GM18868 (cell line): Measurements from ENCODE around the gene TEX261.
"Not testable (repeated sequence)": the region's sequence is repeated elsewhere in the genome, so short reads cannot be mapped to it uniquely, and the experiment has no call there.

Source experiments
- ATAC-seq: cut with Tn5 transposase; IDR thresholded peaks from one replicate; pipeline ENCODE4 v1.9.1; 2021; ENCODE audit warnings: mild to moderate bottlenecking, moderate library complexity; ENCODE audit not compliant: unreplicated experiment

Gene TEX261

GRCh38 chr2:70994699-70995425 is at the start of gene TEX261:
TEX261 (minus strand) TSS chr2:70994873; CDS start chr2:70994757, 116 bp downstream.
- peak; percentile 96 for ATAC-seq

DNA sequence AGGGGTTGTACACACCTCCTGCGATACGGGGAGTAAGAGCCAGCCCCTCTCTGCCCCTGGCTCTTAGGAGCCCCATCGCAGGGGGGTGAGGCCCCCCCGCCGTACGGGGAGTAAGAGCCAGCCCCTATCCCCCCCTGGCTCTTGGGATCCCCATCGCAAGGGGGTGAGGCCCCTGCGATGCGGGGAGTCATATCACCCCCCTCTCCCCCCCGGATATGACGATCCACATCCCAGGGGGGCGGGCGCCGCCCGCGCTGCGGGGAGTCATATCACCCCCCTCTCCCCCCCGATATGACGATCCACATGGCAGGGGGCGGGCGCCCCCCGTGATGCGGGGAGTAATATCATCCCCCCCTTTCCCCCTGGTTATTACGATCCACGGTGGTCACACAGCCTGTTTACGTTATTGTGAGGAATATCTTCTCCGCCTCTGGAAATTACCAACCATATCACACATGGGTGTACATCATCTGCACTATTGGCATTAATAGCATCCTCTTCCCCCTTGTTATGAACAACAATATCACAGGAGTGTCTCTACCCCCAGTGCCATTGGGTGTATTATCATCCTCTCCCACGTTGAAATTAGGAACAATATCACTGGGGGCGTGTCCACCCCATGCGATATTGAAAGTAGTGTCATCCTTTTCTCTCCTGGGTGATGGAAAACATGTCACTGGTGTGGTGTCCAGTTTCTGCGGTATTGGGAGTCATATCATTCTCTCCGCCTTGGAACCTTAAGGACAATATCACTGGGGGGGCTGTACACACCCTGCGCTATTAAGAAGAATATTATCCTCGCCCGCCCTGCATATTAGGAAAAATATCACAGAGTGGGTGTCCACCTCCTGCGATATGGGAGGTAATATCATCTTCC is 49.1 kb upstream of the TEX261 start:
- no peak for ATAC-seq

- no peak for ATAC-seq
Observed at GRCh38 chr2:71042287-71042686, 47.6 kb upstream of the TEX261 start.

DNA sequence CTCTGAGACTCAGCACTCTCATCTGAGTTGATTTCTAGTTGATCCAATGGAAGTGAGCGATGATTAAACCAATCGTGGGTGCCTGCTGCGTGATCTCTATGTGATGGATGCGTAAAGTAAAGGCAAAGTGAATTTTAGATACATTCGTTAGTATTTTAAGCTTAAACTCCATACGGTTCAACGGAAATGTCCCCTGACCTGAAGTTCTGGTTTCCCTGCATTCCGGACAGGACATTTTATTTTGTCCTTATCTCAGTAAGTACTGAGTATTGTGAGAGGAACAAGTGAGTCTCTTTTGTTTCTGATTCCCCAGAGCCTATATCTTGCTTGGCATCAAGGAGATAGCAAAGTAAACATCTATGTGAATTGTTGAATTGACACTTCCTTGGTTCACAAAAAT is 41.6 kb upstream of the TEX261 start:
- ATAC-seq: not testable (repeated sequence)

GRCh38 chr2:71023553-71024243 is 29.0 kb upstream of the TEX261 start:
- ATAC-seq: not testable (repeated sequence)

GRCh38 chr2:71021394-71021793 is 26.7 kb upstream of the TEX261 start:
- not testable (repeated sequence) for ATAC-seq

DNA sequence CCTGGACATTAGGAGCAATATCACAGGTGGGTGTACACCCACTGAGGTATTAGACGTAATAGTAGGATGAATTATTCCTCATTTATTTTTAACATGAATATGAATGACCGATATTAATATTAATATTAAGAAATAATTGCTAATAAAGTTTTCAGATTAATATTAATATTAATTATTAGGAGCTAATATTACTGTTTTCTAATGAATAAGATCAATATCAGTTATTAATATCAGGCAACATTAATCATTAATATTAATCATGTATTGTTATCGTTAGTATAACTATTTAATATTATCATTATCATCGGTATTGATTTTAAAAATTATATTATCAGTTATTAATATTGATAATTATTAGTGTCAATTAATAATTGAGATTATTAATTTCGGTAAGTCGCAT is 25.3 kb upstream of the TEX261 start:
- ATAC-seq: not testable (repeated sequence)

DNA sequence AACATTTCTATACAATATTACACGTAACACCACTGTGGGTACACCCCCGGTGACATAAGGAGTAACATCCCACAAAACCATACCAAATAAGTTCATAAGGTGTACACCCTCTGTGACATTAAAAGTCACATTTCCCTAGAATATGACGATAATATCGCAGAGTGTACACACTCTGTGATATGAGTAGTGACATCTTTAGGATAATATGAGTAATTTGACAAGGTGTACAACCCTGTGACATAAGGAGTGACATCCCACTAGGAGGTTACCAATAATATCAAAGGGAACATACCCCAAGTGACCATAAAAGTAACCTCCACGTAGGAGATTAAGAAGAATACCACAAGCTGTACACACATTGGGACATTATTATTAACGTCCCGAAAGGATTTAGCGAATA is 24.0 kb upstream of the TEX261 start:
- ATAC-seq: no peak

GRCh38 chr2:71011786-71012185 is 17.1 kb upstream of the TEX261 start:
- ATAC-seq: not testable (repeated sequence)

DNA sequence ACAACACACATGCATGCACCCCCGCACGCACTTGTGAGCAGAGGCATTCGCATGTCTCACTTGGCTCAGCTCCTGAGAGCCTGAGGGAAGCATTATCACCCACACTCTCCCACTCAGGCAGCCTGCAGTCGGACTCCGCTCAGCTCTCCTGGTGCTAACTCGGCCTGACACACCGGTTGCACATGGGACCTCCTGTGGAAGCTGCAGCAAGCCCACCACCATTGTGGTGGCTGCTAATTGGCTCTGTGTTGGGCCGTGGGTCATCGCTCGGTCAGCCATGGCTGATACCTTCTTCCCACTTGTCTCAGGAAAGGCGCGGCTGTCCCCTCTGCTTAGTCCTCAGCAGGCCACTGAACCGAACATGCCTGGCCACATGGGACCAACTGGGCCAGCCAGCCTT is 13.7 kb upstream of the TEX261 start:
- ATAC-seq: no peak

- no peak for ATAC-seq
Observed at GRCh38 chr2:71006955-71007799, 12.5 kb upstream of the TEX261 start.

DNA sequence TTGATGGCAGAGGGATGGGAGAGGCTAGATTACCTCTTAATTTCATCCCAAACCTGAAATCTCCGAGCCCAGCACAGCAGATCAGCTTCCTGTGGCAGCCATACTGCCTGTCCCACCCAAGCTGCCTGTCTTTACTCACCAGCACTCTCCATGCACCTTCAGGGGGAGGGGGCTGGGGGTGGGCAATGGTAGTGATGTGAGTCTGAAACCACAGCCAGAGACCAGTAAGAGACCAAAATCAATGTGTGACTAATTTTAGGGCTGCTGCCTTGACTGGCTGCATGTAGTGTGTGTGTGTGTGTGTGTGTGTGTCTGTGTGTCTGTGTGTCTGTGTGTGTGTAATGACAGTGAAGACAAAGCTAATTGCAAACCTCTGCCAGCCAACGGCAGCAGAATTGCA is 11.7 kb upstream of the TEX261 start:
- no peak for ATAC-seq

GRCh38 chr2:71005271-71006202 is 10.9 kb upstream of the TEX261 start:
- ATAC-seq: no peak

DNA sequence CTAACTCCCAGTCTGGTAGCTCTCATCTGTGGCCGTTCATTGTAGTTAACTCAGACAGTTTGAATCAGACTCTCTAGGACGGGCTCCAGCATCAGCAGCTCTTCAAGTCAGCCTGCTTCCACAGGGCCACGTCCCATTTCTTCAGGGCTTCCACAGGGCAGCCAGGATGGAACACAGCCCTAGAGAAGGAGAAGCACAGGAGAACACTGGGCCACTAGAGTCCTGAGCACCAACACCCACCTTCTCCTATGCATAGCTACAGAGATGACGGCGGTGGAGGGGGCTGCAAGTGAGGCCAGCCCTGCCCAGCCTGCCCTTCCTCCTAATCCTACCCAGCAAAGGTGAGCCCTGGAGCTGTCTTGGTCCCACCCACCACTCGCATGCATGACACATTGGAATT is 10.2 kb upstream of the TEX261 start:
- no peak for ATAC-seq

- ATAC-seq: no peak
Observed at GRCh38 chr2:71003966-71004755, 9.5 kb upstream of the TEX261 start.

GRCh38 chr2:71003396-71003795 is 8.7 kb upstream of the TEX261 start:
- ATAC-seq: no peak

DNA sequence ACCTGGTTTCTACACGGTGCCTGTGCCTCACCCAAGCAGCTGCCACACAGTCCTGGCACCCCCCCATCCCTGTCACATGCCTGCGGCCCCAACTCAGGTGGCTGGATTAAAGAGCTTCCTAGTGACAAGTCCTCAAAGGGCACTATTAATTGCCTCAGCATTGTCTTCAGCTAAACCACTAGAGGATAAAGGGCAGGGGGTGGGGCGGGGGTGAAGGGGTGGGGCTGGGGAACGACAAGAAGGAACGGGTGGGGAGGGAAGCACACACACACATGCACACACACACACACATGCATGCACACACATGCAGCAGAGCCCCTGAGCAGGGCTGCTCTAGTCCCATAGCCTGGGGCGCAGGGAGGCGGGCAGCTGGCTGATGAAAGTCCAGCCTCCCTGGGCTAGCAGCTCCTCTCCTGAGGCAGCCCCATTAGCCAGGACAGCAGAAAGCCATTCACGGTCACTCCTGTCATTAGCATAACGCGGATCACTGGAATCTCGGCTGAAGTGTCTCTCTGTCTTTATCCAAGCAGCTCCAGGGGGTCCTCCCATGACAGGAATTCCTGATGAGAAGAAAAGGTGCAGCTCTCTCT is 7.4 kb upstream of the TEX261 start:
- ATAC-seq: no peak

- no peak for ATAC-seq
Observed at GRCh38 chr2:71001592-71001927, 6.9 kb upstream of the TEX261 start.
